Adipocyte (in vitro differentiated cells): ENCODE measurements around the gene PTH1R.

Experiments used
- DNase-seq: peaks from one replicate; pipeline ENCODE4 v3.0.0-alpha.2; 2015; ENCODE audit warnings: low read depth
- H3K27me3 ChIP-seq: replicated peaks from 2 replicates; pipeline ENCODE4 v1.7.0; 2013; ENCODE audit warnings: mild to moderate bottlenecking, low read length, moderate library complexity; ENCODE audit not compliant: control insufficient read depth, insufficient read depth
- H3K36me3 ChIP-seq: 2 replicates; pipeline ENCODE4 v1.7.0; 2013; ENCODE audit warnings: low read length, mild to moderate bottlenecking, moderate library complexity; ENCODE audit not compliant: control insufficient read depth, insufficient read depth, severe bottlenecking
- H3K4me1 ChIP-seq: 2 replicates; pipeline ENCODE4 v1.7.0; 2013; ENCODE audit warnings: mild to moderate bottlenecking, low read length, moderate library complexity; ENCODE audit not compliant: control insufficient read depth, insufficient read depth
- H3K4me3 ChIP-seq: 2 replicates; pipeline ENCODE4 v1.7.0; 2013; ENCODE audit warnings: mild to moderate bottlenecking, low read length, moderate library complexity
- H3K9ac ChIP-seq: 2 replicates; pipeline ENCODE4 v1.7.0; 2013; ENCODE audit warnings: mild to moderate bottlenecking, low read length, moderate library complexity
- H3K9me3 ChIP-seq: 2 replicates; pipeline ENCODE4 v1.7.0; 2013; ENCODE audit warnings: mild to moderate bottlenecking, low read length, moderate library complexity; ENCODE audit not compliant: control insufficient read depth

PTH1R gene

GRCh38 chr3:46904303-46905212 lies 27.0 kb downstream of the PTH1R start:
- H3K27me3 ChIP-seq = peaks cover 7% of the 10 kb centered on the region
- H3K9ac ChIP-seq = no peak overlapping the region
- H3K4me3 ChIP-seq = no peak overlapping the region
- DNase-seq = no peak
- no peaks in the 10 kb centered on the region for H3K36me3 ChIP-seq
- no peaks in the 10 kb centered on the region for H3K9me3 ChIP-seq
- H3K4me1 ChIP-seq = peaks cover 19% of the 10 kb centered on the region

DNA sequence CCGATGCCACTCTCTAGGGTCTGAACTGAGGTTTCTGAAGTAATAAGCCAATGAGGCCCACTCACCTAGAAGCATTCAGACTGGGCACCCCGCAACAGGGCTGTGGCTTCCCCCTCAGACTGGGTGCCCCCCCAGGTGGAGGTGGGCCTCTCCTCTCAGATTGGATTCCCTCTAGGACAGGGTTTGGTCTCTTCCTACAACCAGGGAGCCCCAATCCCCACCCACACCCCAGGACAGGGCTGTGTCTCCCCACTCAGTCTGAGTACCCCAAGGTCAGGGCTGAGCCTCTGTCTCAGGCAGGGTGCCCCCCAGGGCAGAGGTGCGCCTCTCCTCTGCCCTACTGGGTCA lies 27.7 kb downstream of the PTH1R start:
- peaks cover 7% of the 10 kb centered on the region for H3K27me3 ChIP-seq
- H3K9ac ChIP-seq = no peak overlapping the region
- no peaks in the 10 kb centered on the region for H3K9me3 ChIP-seq
- H3K4me3 ChIP-seq = no peak overlapping the region
- H3K4me1 ChIP-seq = peaks cover 22% of the 10 kb centered on the region
- no peak for DNase-seq
- H3K36me3 ChIP-seq = no peaks in the 10 kb centered on the region

- no peaks in the 10 kb centered on the region for H3K9me3 ChIP-seq
- H3K27me3 ChIP-seq = peaks cover 7% of the 10 kb centered on the region
- no peak for DNase-seq
- H3K36me3 ChIP-seq = no peaks in the 10 kb centered on the region
- no peak overlapping the region for H3K4me3 ChIP-seq
- no peak overlapping the region for H3K9ac ChIP-seq
- peaks cover 22% of the 10 kb centered on the region for H3K4me1 ChIP-seq
These were observed 28.3 kb downstream of the PTH1R start for GRCh38 chr3:46905661-46906451.

DNA sequence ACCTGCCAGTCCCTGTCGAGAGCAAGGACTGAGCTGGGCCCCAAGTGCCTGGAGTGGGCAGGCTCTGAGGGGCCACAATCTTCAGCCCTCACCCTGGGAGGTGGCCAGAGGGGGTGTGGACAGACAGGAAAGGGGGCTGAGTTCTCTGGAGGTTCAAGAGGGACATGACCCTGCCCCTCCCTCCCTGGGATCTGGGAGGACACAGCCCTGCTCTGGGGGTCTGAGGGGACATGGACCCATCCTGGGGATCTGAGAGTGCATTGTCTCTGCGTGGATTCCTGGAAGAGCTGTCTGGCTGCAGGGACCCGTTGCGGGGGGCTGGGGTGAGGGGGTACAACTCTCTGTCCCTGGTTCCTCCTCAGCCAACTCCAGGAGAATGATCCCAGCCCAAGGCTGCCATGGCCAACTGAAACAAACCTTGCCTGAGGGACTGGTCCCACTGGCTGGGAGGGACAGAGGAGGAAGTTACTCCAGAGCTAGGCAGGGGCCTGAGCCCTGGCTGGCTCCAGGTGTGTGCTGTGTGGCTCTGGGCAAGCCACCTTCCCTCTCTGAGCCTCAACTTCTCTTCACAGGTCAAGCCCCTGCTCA lies 29.0 kb downstream of the PTH1R start:
- no peak for DNase-seq
- Histone ChIP-seq H3K36me3 (no peaks in the 10 kb centered on the region), H3K9ac (no peak overlapping the region), H3K4me3 (no peak overlapping the region), H3K9me3 (no peaks in the 10 kb centered on the region), H3K4me1 (peaks cover 22% of the 10 kb centered on the region), H3K27me3 (peaks cover 7% of the 10 kb centered on the region)

GRCh38 chr3:46907271-46907670 lies 29.8 kb downstream of the PTH1R start:
- H3K4me1 ChIP-seq = peaks cover 22% of the 10 kb centered on the region
- peaks cover 7% of the 10 kb centered on the region for H3K27me3 ChIP-seq
- H3K9me3 ChIP-seq = no peaks in the 10 kb centered on the region
- no peaks in the 10 kb centered on the region for H3K36me3 ChIP-seq
- DNase-seq = no peak
- no peak overlapping the region for H3K4me3 ChIP-seq
- no peak overlapping the region for H3K9ac ChIP-seq

- Histone ChIP-seq H3K27me3 (peaks cover 7% of the 10 kb centered on the region), H3K4me3 (no peak overlapping the region), H3K4me1 (peaks cover 22% of the 10 kb centered on the region), H3K9ac (no peak overlapping the region), H3K36me3 (no peaks in the 10 kb centered on the region), H3K9me3 (no peaks in the 10 kb centered on the region)
- no peak for DNase-seq
These were observed 30.4 kb downstream of the PTH1R start for GRCh38 chr3:46907960-46908293.

DNA sequence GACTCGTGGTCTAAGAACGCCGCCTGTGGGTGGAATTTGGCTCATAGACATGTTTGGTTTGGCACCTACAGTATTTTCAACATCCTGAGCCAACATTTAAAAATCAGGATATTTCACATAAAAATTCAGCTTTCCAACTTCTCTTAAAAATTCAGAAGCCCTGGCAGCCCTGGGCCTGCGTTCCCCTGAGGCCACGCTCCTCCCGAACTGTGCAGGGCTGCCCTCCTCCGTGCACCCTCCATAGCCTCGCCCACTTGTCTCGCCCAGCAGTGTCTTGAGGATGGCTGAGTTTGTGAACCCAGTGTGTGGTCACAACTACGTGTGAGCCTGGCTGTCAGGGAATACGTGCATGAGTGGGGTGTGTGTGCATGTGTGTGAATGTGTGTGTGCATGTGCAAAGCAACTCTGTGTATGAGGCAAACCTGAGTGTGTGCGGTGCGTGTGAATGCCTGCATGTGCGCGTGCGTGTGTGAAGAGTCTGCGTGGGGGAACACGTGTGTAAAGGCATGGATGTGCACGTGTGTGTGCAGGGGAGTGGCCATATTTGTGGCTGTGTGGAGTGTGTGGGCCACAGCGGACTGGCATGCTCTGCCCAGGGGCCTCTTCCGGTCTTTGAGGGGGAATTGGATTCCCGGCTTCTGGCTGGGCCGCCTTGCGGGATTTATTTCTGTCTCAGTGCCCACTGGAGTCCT lies 30.9 kb downstream of the PTH1R start:
- Histone ChIP-seq H3K4me1 (peaks cover 22% of the 10 kb centered on the region), H3K27me3 (peaks cover 7% of the 10 kb centered on the region), H3K4me3 (peak overlapping the region; percentile 51), H3K9ac (peak overlapping the region; percentile 11), H3K9me3 (no peaks in the 10 kb centered on the region), H3K36me3 (no peaks in the 10 kb centered on the region)
- peak; percentile 79 for DNase-seq

DNA sequence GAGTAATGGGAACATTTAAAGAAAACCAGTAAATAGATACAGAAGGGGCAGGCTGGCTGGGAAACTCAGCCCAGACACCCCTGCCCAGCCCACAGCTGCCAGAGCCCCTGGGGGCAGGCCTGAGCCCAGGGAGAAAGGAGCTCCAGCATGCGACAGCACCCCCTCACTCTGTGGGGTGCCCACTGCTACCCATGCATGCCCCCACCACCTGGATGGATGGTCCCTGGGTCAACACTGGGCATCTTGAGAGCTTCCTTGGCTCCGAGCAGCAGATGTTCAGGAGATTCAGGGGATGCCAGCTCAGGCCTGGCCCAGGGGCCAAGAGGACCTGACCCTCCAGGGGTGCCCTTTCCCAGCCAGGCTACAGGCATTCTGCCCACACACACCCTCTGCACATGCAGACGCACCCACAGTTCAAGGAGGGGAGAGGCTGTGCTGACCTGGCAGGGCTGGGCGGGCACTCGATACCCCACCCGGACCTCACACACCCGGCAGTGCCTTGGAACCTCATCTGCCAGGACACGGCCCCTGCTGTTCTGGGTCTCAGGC lies 31.5 kb downstream of the PTH1R start:
- H3K9me3 ChIP-seq = no peaks in the 10 kb centered on the region
- peak overlapping the region; percentile 11 for H3K9ac ChIP-seq
- no peak for DNase-seq
- no peaks in the 10 kb centered on the region for H3K36me3 ChIP-seq
- peaks cover 27% of the 10 kb centered on the region for H3K4me1 ChIP-seq
- H3K27me3 ChIP-seq = peaks cover 7% of the 10 kb centered on the region
- no peak overlapping the region for H3K4me3 ChIP-seq

DNA sequence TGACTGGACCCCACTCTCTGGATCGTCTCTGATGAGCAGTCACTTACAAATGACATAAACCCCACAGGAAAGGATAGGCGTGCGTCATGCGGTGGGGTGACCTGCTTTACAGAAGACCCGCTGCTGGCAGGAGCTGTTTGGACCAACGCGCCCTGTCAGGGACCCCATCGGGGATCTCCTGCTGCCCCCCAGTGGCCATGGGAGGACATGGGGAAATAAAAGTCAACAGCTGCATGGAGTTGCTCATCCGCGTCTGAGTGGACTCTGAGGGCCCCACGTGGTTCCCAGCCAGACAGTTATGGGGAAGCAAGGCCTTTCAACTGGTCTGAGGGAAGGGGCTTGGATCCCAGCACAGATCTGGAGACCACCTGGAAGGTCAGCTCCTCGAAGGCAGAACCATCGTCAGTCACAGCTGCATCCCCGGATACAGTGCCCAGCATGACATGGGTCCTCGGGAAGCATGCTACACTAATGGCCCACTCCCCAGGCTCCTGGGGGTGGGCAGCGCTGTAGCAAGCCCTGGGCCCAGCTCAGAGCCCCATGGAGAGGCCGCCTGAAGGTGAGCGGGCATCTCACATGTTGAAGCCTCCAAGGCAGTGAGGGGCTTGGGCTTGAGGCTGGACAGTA lies 32.1 kb downstream of the PTH1R start:
- H3K4me1 ChIP-seq = peaks cover 27% of the 10 kb centered on the region
- DNase-seq = peak; percentile 94
- H3K4me3 ChIP-seq = no peak overlapping the region
- H3K36me3 ChIP-seq = no peaks in the 10 kb centered on the region
- peaks cover 7% of the 10 kb centered on the region for H3K27me3 ChIP-seq
- peak overlapping the region; percentile 54 for H3K9ac ChIP-seq
- no peaks in the 10 kb centered on the region for H3K9me3 ChIP-seq

- Histone ChIP-seq H3K9me3 (no peaks in the 10 kb centered on the region), H3K9ac (peak overlapping the region; percentile 54), H3K4me1 (peaks cover 29% of the 10 kb centered on the region), H3K36me3 (no peaks in the 10 kb centered on the region), H3K27me3 (peaks cover 7% of the 10 kb centered on the region), H3K4me3 (no peak overlapping the region)
- DNase-seq = no peak
These were observed 32.7 kb downstream of the PTH1R start for GRCh38 chr3:46910166-46910760.
